SK-N-SH (cell line): ENCODE data around the gene ASAP2. TPM values are rescaled to one million over a fixed set of nuclear protein-coding genes. Genes with fewer than 3 reads are reported as not detected.

Experiments
- CTCF ChIA-PET: fragments of 300-600, 350-600 bp; formaldehyde crosslinking; extraction: SDS; loops from one replicate; lab custom pipeline; 2021; lab: Yijun Ruan, JAX
- POLR2A ChIA-PET: fragments of 350-600 bp; sonication (Branson Sonifier 250); formaldehyde crosslinking; extraction: SDS; loops from one replicate; lab custom pipeline; 2020; ENCODE audit warnings: antibody characterized with exemption, inconsistent platforms; lab: Yijun Ruan, JAX
- DNase-seq: peaks from one replicate; pipeline ENCODE4 v3.0.0; 2012
- H2AFZ ChIP-seq: fragments of 200-600 bp; sonication (generic); 2 replicates; pipeline ENCODE4 v1.8.1; 2016; ENCODE audit warnings: antibody characterized with exemption, mild to moderate bottlenecking, low read depth
- H3F3A ChIP-seq: fragments of 200-600 bp; sonication (generic); replicated peaks from 2 replicates; pipeline ENCODE3; 2016; ENCODE audit warnings: antibody characterized with exemption, mild to moderate bottlenecking; ENCODE audit not compliant: insufficient read depth
- H3K27ac ChIP-seq, 2 experiments: fragments of 200-500 bp in 1 of 2; fragments of 200-600 bp in 1 of 2; sonication (Bioruptor generic) in 1 of 2; sonication (generic), shearing (Covaris generic) in 1 of 2; 2 replicates each; pipeline versions ENCODE4 v1.5.1 to v1.6.1; 2014 to 2016; ENCODE audit warnings: low read depth in 2 of 2, inconsistent platforms in 1 of 2, low read length in 1 of 2, mild to moderate bottlenecking in 1 of 2, mixed read lengths in 1 of 2
- H3K27me3 ChIP-seq: fragments of 200-600 bp; sonication (generic), shearing (Covaris generic); 2 replicates; pipeline ENCODE4 v1.6.1; 2016; ENCODE audit warnings: mixed run types; ENCODE audit not compliant: insufficient read depth
- H3K36me3 ChIP-seq, 2 experiments: fragments of 200-500 bp in 1 of 2; fragments of 200-600 bp in 1 of 2; sonication (Bioruptor generic) in 1 of 2; sonication (generic) in 1 of 2; replicated peaks in 1 of 2; 2 replicates each; pipeline versions ENCODE3 to v1.5.1; 2014 to 2016; ENCODE audit warnings: low read length in 1 of 2, mild to moderate bottlenecking in 1 of 2; ENCODE audit not compliant: insufficient read depth in 2 of 2, control insufficient read depth in 1 of 2
- H3K4me1 ChIP-seq, 2 experiments: fragments of 200-500 bp in 1 of 2; fragments of 200-600 bp in 1 of 2; sonication (Bioruptor generic) in 1 of 2; sonication (generic), shearing (Covaris generic) in 1 of 2; 2 replicates each; pipeline versions ENCODE4 v1.5.1 to v1.6.1; 2014 to 2016; ENCODE audit warnings: low read depth in 1 of 2, low read length in 1 of 2, mixed run types in 1 of 2; ENCODE audit not compliant: insufficient read depth in 2 of 2, control insufficient read depth in 1 of 2
- H3K4me2 ChIP-seq: fragments of 200-600 bp; sonication (generic), shearing (Covaris generic); 2 replicates; pipeline ENCODE4 v1.6.1; 2017; ENCODE audit warnings: mixed run types
- H3K4me3 ChIP-seq, 2 experiments: fragments of 200-500 bp in 1 of 2; fragments of 200-600 bp in 1 of 2; sonication (Bioruptor generic) in 1 of 2; sonication (generic), shearing (Covaris generic) in 1 of 2; 2 replicates each; pipeline versions ENCODE4 v1.5.1 to v1.8.1; 2014 to 2016; ENCODE audit warnings: low read depth in 2 of 2, inconsistent platforms in 1 of 2, low read length in 1 of 2, mild to moderate bottlenecking in 1 of 2, mixed read lengths in 1 of 2, moderate library complexity in 1 of 2
- H3K79me2 ChIP-seq: fragments of 200-600 bp; sonication (generic); 2 replicates; pipeline ENCODE4 v1.8.1; 2017; ENCODE audit warnings: mild to moderate bottlenecking; ENCODE audit not compliant: insufficient read depth
- H3K9ac ChIP-seq: fragments of 200-600 bp; sonication (generic); 2 replicates; pipeline ENCODE4 v1.6.1; 2017; ENCODE audit warnings: mixed run types
- H3K9me2 ChIP-seq: fragments of 200-600 bp; sonication (generic); 2 replicates; pipeline ENCODE4 v1.6.1; 2017; ENCODE audit warnings: mixed run types
- H3K9me3 ChIP-seq: fragments of 200-600 bp; sonication (generic); 2 replicates; pipeline ENCODE4 v1.6.1; 2017; ENCODE audit warnings: mixed run types, mild to moderate bottlenecking, moderate library complexity
- H4K20me1 ChIP-seq: fragments of 200-600 bp; sonication (generic); 2 replicates; pipeline ENCODE4 v1.6.1; 2017; ENCODE audit warnings: mild to moderate bottlenecking, mixed run types; ENCODE audit not compliant: insufficient read depth
- ELF1 ChIP-seq: IDR thresholded peaks from 2 replicates; pipeline ENCODE4 v1.4.0; 2012
- EP300 ChIP-seq, 2 experiments: IDR thresholded peaks; 2 replicates each; pipeline versions ENCODE4 v1.4.0 to v1.6.1; 2012; ENCODE audit warnings: borderline replicate concordance in 1 of 2, low read depth in 1 of 2, low read length in 1 of 2
- EZH2phosphoT487 ChIP-seq: fragments of 200-600 bp; sonication (generic); IDR thresholded peaks from 2 replicates; pipeline ENCODE4 v1.6.1; 2017; ENCODE audit warnings: low read depth, mixed run types, mild to moderate bottlenecking, antibody characterized with exemption, moderate library complexity, borderline replicate concordance
- FOSL2 ChIP-seq: IDR thresholded peaks from 2 replicates; pipeline ENCODE4 v1.4.0; 2012; ENCODE audit warnings: low read depth, mild to moderate bottlenecking, moderate library complexity, borderline replicate concordance
- FOXM1 ChIP-seq: IDR thresholded peaks from 2 replicates; pipeline ENCODE4 v1.4.0; 2012; ENCODE audit warnings: low read depth, mild to moderate bottlenecking
- GABPA ChIP-seq: IDR thresholded peaks from 2 replicates; pipeline ENCODE4 v1.4.0; 2012; ENCODE audit warnings: low read depth, mild to moderate bottlenecking
- GATA2 ChIP-seq: sonication (generic); formaldehyde crosslinking; IDR thresholded peaks from 2 replicates; pipeline ENCODE4 v1.5.0; 2020; ENCODE audit warnings: mild to moderate bottlenecking, missing genetic modification reagents
- JUND ChIP-seq: IDR thresholded peaks from 2 replicates; pipeline ENCODE4 v1.4.0; 2012
- MEF2A ChIP-seq: IDR thresholded peaks from 2 replicates; pipeline ENCODE4 v1.4.0; 2012; ENCODE audit warnings: low read depth, borderline replicate concordance
- MXI1 ChIP-seq: IDR thresholded peaks from 2 replicates; pipeline ENCODE4 v1.6.1; 2012; ENCODE audit warnings: mild to moderate bottlenecking, low read depth, low read length, improper control_type of control experiment
- NRF1 ChIP-seq: IDR thresholded peaks from 2 replicates; pipeline ENCODE4 v1.6.1; 2012; ENCODE audit warnings: low read depth, mild to moderate bottlenecking, low read length
- POLR2AphosphoS5 ChIP-seq: IDR thresholded peaks from 2 replicates; pipeline ENCODE4 v1.6.1; 2012; ENCODE audit warnings: low read depth, low read length
- RAD21 ChIP-seq: IDR thresholded peaks from 2 replicates; pipeline ENCODE4 v1.6.1; 2012; ENCODE audit warnings: mild to moderate bottlenecking, low read length
- RCOR1 ChIP-seq: fragments of 150-350 bp; IDR thresholded peaks from 2 replicates; pipeline ENCODE4 v1.6.1; 2017; ENCODE audit warnings: antibody characterized with exemption, low read length
- RFX5 ChIP-seq: IDR thresholded peaks from 2 replicates; pipeline ENCODE4 v1.6.1; 2012; ENCODE audit warnings: mild to moderate bottlenecking, improper control_type of control experiment, low read length
- SIN3A ChIP-seq: IDR thresholded peaks from 2 replicates; pipeline ENCODE4 v1.6.1; 2012; ENCODE audit warnings: low read depth, mild to moderate bottlenecking, low read length, moderate library complexity, borderline replicate concordance
- SMC3 ChIP-seq: IDR thresholded peaks from 2 replicates; pipeline ENCODE4 v1.6.1; 2012; ENCODE audit warnings: low read depth, low read length, improper control_type of control experiment
- TCF12 ChIP-seq: IDR thresholded peaks from 2 replicates; pipeline ENCODE4 v1.4.0; 2012
- TEAD4 ChIP-seq: IDR thresholded peaks from 2 replicates; pipeline ENCODE4 v1.4.0; 2012; ENCODE audit warnings: mild to moderate bottlenecking, borderline replicate concordance; ENCODE audit not compliant: insufficient read depth
- YY1 ChIP-seq: IDR thresholded peaks from 2 replicates; pipeline ENCODE4 v1.4.0; 2012; ENCODE audit warnings: low read depth, mild to moderate bottlenecking
- WGBS: methylation state at CpG from one replicate; pipeline ENCODE4 v1.1.6; 2017; ENCODE audit warnings: low lambda C conversion rate; 5-methylcytosine and 5-hydroxymethylcytosine counted together
- polyA plus RNA-seq, 3 experiments: library from polyadenylated mRNA; depleted of rRNA; stranded (reverse); fragments of >200 nt; gene quantifications; 2 replicates each; pipeline ENCODE4 v1.2.3, GENCODE V29; 2012
- TF ChIP-seq, protein P1 (sequence below): IDR thresholded peaks from 2 replicates; pipeline ENCODE4 v1.4.0; 2012; ENCODE audit warnings: low read depth, borderline replicate concordance
- TF ChIP-seq, protein P2 (sequence below): fragments of 200-600 bp; sonication (generic); IDR thresholded peaks from 2 replicates; pipeline ENCODE4 v1.6.1; 2017; ENCODE audit warnings: antibody characterized with exemption, mild to moderate bottlenecking, moderate library complexity
- TF ChIP-seq, protein P3 (sequence below): IDR thresholded peaks from 2 replicates; pipeline ENCODE4 v1.6.1; 2012; ENCODE audit warnings: mild to moderate bottlenecking, low read depth, low read length, moderate library complexity
- TF ChIP-seq, protein P4 (sequence below): IDR thresholded peaks from 2 replicates; pipeline ENCODE4; 2012
- TF ChIP-seq, protein P5 (sequence below): fragments of 150-350 bp; IDR thresholded peaks from 2 replicates; pipeline ENCODE4 v1.6.1; 2016; ENCODE audit warnings: mild to moderate bottlenecking, low read depth, low read length

The ASAP2 gene
- polyA plus RNA-seq, 1 of the 3 experiments (the other 2 are of a cell fraction): 37.9 TPM

DNA sequence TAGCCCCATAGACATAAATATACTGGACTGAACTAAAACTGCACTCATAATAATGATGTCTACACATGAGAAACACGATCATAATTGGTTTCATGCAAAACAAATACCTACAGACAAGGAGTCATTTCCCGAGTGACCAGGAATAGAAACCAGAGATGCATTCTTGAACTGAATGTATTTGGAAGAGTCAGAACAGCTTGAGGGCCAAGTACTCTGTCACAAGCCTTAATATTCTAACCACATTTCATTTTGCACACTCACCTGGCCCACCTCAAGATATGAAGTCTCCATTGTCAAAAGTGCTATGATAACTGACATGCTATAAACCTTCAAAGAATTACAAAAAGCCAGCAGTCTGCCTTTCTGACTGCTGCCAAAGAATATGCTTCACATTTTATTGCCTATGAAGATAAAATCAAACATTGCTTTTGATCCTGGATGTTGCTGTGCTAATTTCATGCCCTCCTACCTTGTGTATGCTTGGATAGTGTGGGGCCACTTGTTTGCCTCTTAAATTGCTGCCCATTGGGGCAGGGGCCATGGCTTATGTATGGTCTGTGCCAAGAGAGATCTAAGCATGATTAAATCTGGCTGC, 18.9 kb upstream of the ASAP2 start:
- peak overlapping the region; percentile 4; the same call in 1 of the 2 replicates for H3K9ac ChIP-seq
- POLR2A ChIA-PET: no interaction called here
- TF ChIP-seq EP300 (IDR thresholded peaks at IDR 0.05; ENCODE audit: borderline replicate concordance in 1 of 2, low read depth in 1 of 2, low read length in 1 of 2): peak; percentile 33 to 60; a peak in 2 of 4 replicates
- TF ChIP-seq, protein P1, sequence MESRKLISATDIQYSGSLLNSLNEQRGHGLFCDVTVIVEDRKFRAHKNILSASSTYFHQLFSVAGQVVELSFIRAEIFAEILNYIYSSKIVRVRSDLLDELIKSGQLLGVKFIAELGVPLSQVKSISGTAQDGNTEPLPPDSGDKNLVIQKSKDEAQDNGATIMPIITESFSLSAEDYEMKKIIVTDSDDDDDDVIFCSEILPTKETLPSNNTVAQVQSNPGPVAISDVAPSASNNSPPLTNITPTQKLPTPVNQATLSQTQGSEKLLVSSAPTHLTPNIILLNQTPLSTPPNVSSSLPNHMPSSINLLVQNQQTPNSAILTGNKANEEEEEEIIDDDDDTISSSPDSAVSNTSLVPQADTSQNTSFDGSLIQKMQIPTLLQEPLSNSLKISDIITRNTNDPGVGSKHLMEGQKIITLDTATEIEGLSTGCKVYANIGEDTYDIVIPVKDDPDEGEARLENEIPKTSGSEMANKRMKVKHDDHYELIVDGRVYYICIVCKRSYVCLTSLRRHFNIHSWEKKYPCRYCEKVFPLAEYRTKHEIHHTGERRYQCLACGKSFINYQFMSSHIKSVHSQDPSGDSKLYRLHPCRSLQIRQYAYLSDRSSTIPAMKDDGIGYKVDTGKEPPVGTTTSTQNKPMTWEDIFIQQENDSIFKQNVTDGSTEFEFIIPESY: no peak
- TF ChIP-seq RAD21: no peak
- no peak for TF ChIP-seq RCOR1
- TF ChIP-seq, protein P2, sequence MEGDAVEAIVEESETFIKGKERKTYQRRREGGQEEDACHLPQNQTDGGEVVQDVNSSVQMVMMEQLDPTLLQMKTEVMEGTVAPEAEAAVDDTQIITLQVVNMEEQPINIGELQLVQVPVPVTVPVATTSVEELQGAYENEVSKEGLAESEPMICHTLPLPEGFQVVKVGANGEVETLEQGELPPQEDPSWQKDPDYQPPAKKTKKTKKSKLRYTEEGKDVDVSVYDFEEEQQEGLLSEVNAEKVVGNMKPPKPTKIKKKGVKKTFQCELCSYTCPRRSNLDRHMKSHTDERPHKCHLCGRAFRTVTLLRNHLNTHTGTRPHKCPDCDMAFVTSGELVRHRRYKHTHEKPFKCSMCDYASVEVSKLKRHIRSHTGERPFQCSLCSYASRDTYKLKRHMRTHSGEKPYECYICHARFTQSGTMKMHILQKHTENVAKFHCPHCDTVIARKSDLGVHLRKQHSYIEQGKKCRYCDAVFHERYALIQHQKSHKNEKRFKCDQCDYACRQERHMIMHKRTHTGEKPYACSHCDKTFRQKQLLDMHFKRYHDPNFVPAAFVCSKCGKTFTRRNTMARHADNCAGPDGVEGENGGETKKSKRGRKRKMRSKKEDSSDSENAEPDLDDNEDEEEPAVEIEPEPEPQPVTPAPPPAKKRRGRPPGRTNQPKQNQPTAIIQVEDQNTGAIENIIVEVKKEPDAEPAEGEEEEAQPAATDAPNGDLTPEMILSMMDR: no peak
- peak; percentile 27; the same call in 1 of the 2 replicates for TF ChIP-seq JUND
- TF ChIP-seq, protein P3, sequence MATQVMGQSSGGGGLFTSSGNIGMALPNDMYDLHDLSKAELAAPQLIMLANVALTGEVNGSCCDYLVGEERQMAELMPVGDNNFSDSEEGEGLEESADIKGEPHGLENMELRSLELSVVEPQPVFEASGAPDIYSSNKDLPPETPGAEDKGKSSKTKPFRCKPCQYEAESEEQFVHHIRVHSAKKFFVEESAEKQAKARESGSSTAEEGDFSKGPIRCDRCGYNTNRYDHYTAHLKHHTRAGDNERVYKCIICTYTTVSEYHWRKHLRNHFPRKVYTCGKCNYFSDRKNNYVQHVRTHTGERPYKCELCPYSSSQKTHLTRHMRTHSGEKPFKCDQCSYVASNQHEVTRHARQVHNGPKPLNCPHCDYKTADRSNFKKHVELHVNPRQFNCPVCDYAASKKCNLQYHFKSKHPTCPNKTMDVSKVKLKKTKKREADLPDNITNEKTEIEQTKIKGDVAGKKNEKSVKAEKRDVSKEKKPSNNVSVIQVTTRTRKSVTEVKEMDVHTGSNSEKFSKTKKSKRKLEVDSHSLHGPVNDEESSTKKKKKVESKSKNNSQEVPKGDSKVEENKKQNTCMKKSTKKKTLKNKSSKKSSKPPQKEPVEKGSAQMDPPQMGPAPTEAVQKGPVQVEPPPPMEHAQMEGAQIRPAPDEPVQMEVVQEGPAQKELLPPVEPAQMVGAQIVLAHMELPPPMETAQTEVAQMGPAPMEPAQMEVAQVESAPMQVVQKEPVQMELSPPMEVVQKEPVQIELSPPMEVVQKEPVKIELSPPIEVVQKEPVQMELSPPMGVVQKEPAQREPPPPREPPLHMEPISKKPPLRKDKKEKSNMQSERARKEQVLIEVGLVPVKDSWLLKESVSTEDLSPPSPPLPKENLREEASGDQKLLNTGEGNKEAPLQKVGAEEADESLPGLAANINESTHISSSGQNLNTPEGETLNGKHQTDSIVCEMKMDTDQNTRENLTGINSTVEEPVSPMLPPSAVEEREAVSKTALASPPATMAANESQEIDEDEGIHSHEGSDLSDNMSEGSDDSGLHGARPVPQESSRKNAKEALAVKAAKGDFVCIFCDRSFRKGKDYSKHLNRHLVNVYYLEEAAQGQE: no peak
- TF ChIP-seq TEAD4: peak; percentile 13; the same call in 1 of the 2 replicates
- TF ChIP-seq GATA2: 0 out of 2 replicates have a peak, but pooled peaks have one; percentile 21
- TF ChIP-seq GABPA: no peak
- no peak for TF ChIP-seq MXI1
- TF ChIP-seq TCF12: peak; percentile 83
- TF ChIP-seq SIN3A: no peak
- TF ChIP-seq, protein P4, sequence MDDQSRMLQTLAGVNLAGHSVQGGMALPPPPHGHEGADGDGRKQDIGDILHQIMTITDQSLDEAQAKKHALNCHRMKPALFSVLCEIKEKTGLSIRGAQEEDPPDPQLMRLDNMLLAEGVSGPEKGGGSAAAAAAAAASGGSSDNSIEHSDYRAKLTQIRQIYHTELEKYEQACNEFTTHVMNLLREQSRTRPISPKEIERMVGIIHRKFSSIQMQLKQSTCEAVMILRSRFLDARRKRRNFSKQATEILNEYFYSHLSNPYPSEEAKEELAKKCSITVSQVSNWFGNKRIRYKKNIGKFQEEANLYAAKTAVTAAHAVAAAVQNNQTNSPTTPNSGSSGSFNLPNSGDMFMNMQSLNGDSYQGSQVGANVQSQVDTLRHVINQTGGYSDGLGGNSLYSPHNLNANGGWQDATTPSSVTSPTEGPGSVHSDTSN: peak; percentile 70
- peak; percentile 30; the same call in 1 of the 2 replicates for TF ChIP-seq FOSL2
- TF ChIP-seq MEF2A: peak; percentile 66; the same call in 1 of the 2 replicates
- no peak for TF ChIP-seq SMC3
- TF ChIP-seq NRF1: no peak
- peak; percentile 45; the same call in 1 of the 2 replicates for TF ChIP-seq POLR2AphosphoS5
- no peak for TF ChIP-seq FOXM1
- TF ChIP-seq YY1: no peak
- TF ChIP-seq, protein P5, sequence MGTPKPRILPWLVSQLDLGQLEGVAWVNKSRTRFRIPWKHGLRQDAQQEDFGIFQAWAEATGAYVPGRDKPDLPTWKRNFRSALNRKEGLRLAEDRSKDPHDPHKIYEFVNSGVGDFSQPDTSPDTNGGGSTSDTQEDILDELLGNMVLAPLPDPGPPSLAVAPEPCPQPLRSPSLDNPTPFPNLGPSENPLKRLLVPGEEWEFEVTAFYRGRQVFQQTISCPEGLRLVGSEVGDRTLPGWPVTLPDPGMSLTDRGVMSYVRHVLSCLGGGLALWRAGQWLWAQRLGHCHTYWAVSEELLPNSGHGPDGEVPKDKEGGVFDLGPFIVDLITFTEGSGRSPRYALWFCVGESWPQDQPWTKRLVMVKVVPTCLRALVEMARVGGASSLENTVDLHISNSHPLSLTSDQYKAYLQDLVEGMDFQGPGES: no peak
- no peak for TF ChIP-seq EZH2phosphoT487
- TF ChIP-seq RFX5: no peak
- no peak for TF ChIP-seq ELF1
- TF ChIP-seq, all 33 proteins: peak for 9
- Histone ChIP-seq H3K79me2 (no peaks in the 10 kb centered on the region), H4K20me1 (no peaks in the 10 kb centered on the region), H2AFZ (no peak overlapping the region), H3K4me3 (no peak overlapping the region), H3K36me3 (no peaks in the 10 kb centered on the region), H3K9me2 (no peaks in the 10 kb centered on the region), H3K4me1 (peaks cover 22 to 35% of the 10 kb centered on the region in 2 experiments; a peak in 3 of 4 replicates), H3K4me2 (peak overlapping the region; percentile 1; the same call in 1 of the 2 replicates), H3F3A (peaks cover 32% of the 10 kb centered on the region), H3K9me3 (no peaks in the 10 kb centered on the region), H3K27me3 (no peaks in the 10 kb centered on the region), H3K27ac (peak overlapping the region; percentile 59 to 78; a peak in 3 of 4 replicates)
- CTCF ChIA-PET: interaction anchor here (0.8 kb wide), 1 partner anchor 17 kb away, joined by 3 read pairs; no protein-coding TSS in a partner anchor
- DNase-seq: no peak
- WGBS: 28% methylated on average over 2 of the region's 2 CpGs
